Posterior cingulate gyrus (tissue), 11 donors: Measurements from ENCODE around the gene CDH19.

Source experiments
- DNase-seq, 10 donors: peaks; one replicate each; pipeline versions ENCODE4 v3.0.0 to v3.0.0-alpha.2; 2020 to 2021; ENCODE audit warnings: mixed read lengths in 3 of 10
- intact Hi-C: fragments of 100-400 bp; cut with DNase I; formaldehyde crosslinking; loops from one replicate; pipeline ENCODE4 v1.15.1; 2023

Gene CDH19

GRCh38 chr18:66603941-66604627 is at the start of gene CDH19:
Gene CDH19 (minus strand): TSS chr18:66604090. CDS start chr18:66572204, 31,886 bp downstream.
- intact Hi-C loops = no loop called here
- DNase-seq = peak in 4 of 10 donors; percentile 4 to 81 (median 36)

- no peak for DNase-seq
- intact Hi-C loops = no loop called here
These were observed 43.8 kb upstream of the CDH19 start for GRCh38 chr18:66647671-66648070.

- DNase-seq = no peak
- intact Hi-C loops = no loop called here
These were observed 42.7 kb upstream of the CDH19 start for GRCh38 chr18:66646609-66647008.

- intact Hi-C loops = no loop called here
- DNase-seq = no peak
These were observed 42.1 kb upstream of the CDH19 start for GRCh38 chr18:66645983-66646382.

- no peak for DNase-seq
- intact Hi-C loops = no loop called here
These were observed 37.2 kb upstream of the CDH19 start for GRCh38 chr18:66641056-66641455.

GRCh38 chr18:66640431-66640830 is 36.5 kb upstream of the CDH19 start:
- DNase-seq = no peak

GRCh38 chr18:66638856-66639629 is 35.2 kb upstream of the CDH19 start:
- DNase-seq = no peak
- intact Hi-C loops = no loop called here

More at GRCh38 chr18:66640431-66640830, 36.5 kb upstream of the CDH19 start:
- intact Hi-C loops = no loop called here

- intact Hi-C loops = no loop called here
- no peak for DNase-seq
These were observed 31.5 kb upstream of the CDH19 start for GRCh38 chr18:66635342-66635741.

GRCh38 chr18:66632756-66633155 is 28.9 kb upstream of the CDH19 start:
- no peak for DNase-seq
- intact Hi-C loops = no loop called here

- intact Hi-C loops = no loop called here
These were observed 26.9 kb upstream of the CDH19 start for GRCh38 chr18:66630831-66631230.

GRCh38 chr18:66623821-66624220 is 19.9 kb upstream of the CDH19 start:
- intact Hi-C loops = no loop called here
- no peak for DNase-seq

More at GRCh38 chr18:66630831-66631230, 26.9 kb upstream of the CDH19 start:
- DNase-seq = no peak

GRCh38 chr18:66621816-66622576 is 18.1 kb upstream of the CDH19 start:
- intact Hi-C loops = no loop called here
- DNase-seq = no peak

- peak in 4 of 10 donors; percentile 8 to 83 (median 24) for DNase-seq
- intact Hi-C loops = loop anchor here (2.0 kb wide), 1 partner anchor 68 kb away; no protein-coding TSS in a partner anchor
These were observed 12.7 kb upstream of the CDH19 start for GRCh38 chr18:66616523-66616983.

- DNase-seq = no peak
- intact Hi-C loops = no loop called here
These were observed 11.3 kb upstream of the CDH19 start for GRCh38 chr18:66615176-66615575.

- DNase-seq = no peak
- intact Hi-C loops = no loop called here
These were observed 3.7 kb upstream of the CDH19 start for GRCh38 chr18:66607632-66608031.

- DNase-seq = no peak
- intact Hi-C loops = no loop called here
These were observed 2.2 kb downstream of the CDH19 start for GRCh38 chr18:66601649-66602048.

- intact Hi-C loops = no loop called here
- DNase-seq = no peak
These were observed 4.7 kb downstream of the CDH19 start for GRCh38 chr18:66599190-66599589.

- DNase-seq = no peak
- intact Hi-C loops = no loop called here
These were observed 16.5 kb downstream of the CDH19 start for GRCh38 chr18:66587430-66587829.

GRCh38 chr18:66582211-66582610 is 21.7 kb downstream of the CDH19 start:
- no peak for DNase-seq
- intact Hi-C loops = no loop called here

GRCh38 chr18:66575263-66575662 is 28.6 kb downstream of the CDH19 start:
- intact Hi-C loops = no loop called here
- no peak for DNase-seq

GRCh38 chr18:66571845-66572244 is 32.0 kb downstream of the CDH19 start:
- intact Hi-C loops = no loop called here
- peak in 1 of 10 donors; percentile 51 for DNase-seq
